Ecto neural progenitor cell (in vitro differentiated cells): Measurements from ENCODE around the gene RASGRP3.

Source experiments
- DNase-seq: peaks from one replicate; pipeline ENCODE4 v3.0.0-alpha.2; 2018; ENCODE audit warnings: low spot score

The RASGRP3 gene

DNA sequence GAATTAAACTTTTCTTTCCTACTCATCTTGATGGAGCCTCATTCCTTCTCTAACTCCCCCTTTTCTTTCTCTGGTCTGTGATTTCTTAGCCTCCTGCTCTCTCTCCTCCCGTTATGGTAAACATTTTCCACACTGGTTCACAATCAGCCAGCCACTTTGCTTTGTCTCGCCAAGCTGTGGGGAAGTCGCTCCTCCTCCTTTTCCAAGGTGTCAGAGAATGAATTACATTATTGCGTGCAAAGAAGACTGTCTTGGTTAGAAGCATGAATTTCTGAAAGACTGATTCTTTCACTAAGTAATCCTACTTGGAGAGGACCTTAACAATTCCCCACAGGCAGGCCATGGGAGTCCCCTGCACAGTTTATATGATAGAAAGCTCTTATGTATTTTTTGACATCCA, 46.1 kb downstream of the RASGRP3 start:
- DNase-seq = no peak

DNA sequence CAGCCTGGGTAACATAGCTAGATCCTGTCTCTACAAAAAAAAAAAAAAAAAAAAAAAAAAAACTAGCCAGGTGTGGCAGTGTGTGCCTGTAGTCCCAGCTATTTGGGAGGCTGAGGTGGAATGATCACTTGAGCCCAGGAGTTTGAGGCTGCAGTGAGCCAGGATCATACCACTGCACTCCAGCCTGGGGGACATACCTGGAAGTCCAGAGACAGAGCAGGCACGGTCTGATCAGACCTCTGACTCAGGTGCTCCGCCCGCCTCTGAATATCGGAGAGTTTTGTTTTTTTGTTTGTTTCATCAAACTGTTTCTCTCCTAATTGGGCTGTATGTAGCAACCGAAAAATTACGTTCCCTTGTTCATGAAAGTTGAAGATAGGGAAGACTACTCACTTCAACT, 49.2 kb downstream of the RASGRP3 start:
- no peak for DNase-seq

DNA sequence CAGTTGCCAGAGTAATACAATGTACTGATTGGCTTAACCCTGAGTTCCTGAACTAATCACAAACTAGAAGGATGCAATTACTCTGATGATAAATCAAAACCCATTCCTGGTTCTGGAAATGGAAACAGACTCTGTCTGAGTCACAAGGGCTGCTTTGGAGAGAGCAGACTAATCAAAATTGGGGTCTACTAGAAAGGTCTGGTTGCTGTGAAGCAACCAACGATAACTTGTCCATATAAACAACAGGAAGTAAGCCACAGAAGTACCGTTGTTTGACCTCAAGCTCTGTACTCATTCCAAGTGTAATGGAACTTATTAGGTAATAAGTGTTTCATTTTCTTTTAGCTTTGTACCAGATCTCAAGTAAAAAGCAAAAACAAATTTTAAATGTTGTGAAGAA, 49.7 kb downstream of the RASGRP3 start:
- no peak for DNase-seq

DNA sequence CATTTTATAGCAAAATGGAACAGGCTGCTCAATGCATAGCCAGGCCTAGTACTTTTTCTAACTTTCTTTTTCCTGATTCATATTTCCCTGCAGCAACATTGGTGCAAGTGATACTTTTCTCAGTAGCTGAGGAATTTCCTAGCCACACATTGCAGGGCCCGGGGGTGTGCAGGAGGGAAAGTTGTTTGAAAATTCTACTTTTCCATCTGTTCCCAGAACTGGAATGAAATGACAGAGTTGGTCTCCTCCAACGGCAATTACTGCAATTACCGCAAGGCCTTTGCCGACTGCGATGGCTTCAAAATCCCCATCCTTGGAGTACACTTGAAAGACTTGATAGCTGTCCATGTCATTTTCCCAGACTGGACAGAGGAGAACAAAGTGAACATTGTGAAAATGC, 50.5 kb downstream of the RASGRP3 start:
- no peak for DNase-seq

DNA sequence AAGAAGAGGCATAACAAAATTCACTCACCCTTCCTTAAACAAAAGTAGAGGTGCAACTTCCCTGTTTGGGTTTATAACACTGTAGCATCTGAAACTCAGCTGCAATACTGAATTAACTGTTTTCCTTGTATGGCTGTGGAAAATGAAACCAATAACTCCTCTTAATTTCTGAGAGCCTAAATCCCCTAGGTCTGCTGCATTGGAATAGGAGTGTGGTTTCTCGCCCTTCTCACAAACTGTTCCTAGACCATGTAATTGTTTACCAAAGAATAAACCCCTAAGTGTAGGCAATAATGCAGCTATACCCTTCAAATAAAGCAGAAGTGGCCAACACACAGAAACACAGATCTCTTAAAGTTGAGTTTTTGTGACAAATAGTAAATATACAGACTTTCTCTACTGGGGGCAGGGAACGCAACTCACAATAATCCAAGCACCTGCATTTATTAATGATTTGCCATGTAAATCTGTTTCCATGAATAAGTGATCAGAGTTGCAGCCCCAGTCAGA, 52.0 kb downstream of the RASGRP3 start:
- DNase-seq = no peak

DNA sequence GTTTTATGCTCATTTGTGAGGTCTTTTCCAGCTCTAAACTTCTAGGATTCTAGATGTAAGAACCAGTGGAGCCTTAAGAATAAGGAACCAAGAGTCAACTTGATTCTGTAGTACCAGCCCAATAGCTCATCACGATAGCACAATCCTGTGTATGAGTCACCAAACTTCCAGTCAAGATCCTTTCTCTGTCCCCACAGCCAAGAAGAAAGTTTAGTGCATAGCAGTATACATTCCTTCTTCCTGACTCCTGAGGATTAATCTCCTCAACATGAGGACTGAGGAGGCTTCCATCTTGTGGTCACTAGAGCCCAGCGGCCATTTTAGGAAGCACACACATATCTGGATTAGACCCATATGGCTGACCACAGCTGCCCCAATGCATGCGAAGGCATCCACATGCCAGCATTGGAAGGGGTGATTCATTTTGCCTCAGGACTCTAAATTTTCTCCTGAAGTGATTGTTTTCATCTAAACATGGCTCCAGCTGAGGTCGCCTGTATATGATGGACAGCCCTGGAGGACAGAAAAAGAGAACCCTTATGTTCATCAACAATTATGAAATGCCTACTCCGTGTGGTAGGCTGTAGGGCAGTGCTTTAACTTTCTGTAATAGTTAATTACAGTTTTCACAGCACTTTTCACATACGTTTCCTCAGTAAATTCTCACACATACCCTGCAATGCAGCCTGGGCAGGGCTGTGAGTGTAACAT, 53.5 kb downstream of the RASGRP3 start:
- no peak for DNase-seq

DNA sequence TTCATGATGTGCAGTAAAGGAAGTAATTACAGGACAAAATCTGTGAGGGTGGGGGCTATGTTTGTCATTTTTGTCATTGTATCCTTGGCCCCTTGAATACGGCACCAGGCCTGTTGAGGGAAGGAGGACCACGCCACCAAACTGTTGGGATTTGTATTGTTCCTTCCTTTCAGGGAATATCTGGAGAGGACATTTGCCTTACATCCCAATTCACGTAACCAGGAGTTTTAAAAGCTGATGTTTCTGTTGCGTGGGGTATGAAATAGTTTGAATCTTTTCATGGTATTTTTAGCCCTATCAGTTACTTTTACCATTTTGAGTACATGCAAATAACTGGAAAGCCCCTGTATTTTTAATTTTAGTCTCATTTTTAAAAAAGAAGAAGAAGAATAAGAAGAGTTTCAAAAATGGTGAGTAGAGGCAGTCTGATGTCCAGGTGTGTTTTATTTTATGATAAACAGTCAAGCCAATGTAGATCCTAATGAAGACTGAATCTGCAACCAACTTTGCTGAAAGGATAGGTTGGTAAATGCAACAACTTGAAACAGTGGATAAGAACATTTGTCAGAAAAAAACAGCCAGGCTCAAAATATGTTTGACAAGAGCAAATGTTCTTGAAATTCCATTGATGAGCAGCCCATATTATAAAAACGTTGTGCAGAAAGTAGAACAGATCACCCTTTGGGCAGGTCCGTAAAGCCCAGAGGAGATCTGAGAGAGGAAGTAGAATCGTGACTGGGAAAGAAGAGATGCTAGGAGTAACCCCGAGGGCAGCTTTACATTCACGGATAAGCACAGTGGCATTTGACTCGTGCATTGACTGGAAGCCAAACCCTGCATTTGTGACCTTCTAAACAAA, 54.5 kb downstream of the RASGRP3 start:
- no peak for DNase-seq

DNA sequence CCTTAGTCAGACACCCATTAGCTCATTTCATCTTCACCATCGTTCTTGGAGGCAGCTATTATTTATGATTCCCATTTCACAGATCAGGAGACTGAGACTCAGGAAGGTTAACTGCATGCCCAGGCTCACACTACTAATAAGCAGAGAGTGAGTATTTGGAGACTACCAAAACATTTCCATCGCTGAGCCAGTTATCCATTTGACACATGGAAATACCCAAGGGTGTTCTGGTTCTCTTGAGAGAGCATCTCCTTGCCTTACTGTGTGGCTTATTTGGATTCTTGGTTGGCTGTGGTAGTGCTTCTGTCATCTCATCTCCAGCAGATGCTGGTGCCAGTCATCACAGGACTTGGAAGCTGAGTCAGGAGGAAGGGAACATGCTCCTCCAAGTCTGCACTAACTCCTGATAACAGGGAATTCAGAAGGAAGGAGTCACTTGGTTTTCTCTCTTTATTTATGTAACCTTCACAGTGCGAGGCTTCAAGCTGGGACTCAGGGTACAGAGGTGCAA, 55.2 kb downstream of the RASGRP3 start:
- DNase-seq = no peak

DNA sequence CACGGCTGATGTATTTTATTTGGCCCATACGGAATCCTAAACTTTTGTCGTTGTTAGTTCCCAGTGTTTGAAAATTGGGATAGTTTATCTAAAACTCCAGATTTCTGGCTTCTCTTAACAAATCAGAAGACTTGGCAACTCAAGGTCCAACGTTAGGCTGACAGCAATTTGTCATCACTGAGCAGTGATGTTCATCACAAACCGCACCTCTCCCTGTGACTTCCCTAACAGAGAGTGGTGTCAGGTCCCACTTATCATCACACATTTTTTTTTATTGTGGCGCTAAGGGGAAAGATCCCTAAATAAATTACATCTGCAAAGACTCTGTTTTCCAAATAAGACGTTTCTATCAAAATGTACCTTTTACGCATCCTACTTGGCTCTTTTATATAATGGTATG, 55.7 kb downstream of the RASGRP3 start:
- DNase-seq = no peak

DNA sequence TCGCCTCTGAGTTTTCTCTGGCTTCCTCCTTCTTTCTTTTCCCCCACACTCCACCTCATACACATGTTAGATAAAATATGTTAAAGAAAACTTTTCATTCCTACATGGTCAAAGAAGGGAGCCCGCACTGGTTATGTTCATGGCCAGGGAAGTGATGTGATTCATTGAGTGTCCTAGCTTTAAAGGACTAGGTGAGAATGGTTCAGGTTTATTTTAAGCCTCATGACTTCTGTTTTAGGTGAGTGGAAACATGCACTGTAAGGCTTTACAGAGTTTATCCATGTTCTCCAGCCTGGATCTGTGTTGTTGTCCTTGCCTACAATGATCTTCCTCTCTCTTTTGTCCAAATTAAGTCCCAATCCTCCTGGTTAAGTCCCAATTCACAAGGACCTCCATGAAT, 56.5 kb downstream of the RASGRP3 start:
- no peak for DNase-seq

DNA sequence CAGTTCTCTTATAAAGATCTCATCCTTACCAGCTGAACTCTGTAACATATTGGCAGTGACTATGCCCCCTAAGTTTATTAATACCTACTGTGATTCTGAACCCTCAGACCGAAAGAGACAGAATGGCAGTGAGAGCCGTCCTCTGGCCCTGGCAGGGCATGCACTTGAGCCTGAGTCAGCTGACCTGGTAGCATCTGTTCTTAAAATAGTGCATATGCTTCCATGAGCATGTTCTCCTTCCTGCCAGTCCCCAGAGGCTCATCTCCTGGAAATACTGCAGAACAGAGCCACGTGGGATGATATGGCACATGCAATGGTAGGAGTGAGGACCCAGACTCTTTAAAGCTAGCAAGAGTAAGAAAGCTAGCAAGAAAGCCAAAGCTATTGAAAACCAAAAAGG, 59.0 kb downstream of the RASGRP3 start:
- no peak for DNase-seq

DNA sequence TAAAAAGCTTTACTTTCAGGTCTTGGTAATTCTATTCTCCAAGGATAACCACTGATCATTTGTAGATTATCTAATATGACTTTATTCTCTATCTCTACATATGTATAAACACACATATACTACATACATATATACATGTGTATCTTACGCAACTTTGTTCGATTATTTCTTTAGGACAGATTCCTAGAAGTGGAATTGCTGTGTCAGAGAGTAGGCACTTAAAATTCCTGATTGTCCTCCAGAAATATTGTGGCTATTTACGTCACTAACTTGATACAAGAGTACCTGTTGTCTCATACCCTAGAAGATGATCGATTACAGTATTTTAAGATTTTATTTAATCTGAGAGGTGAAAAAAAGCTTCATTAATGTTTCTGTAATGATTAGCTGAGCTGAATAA, 64.8 kb downstream of the RASGRP3 start:
- no peak for DNase-seq

DNA sequence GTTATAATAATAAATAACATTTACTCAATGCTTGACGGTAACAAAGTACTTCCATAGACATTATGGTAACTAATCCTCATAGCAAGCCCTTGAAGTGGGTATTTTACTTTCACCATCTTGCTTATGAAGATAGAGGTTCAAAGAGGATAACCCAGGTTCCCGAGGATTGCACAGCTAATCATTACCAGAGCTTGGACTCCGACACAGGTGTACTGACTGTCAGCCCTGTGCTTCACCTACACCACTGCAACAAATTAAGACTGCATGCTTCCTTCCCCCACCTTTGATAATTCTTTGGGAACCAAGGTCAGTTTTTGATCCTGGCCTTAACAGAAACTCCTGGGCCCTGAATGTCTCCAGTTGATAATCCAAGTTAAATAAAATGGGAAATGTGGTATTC, 73.8 kb downstream of the RASGRP3 start:
- DNase-seq = no peak

DNA sequence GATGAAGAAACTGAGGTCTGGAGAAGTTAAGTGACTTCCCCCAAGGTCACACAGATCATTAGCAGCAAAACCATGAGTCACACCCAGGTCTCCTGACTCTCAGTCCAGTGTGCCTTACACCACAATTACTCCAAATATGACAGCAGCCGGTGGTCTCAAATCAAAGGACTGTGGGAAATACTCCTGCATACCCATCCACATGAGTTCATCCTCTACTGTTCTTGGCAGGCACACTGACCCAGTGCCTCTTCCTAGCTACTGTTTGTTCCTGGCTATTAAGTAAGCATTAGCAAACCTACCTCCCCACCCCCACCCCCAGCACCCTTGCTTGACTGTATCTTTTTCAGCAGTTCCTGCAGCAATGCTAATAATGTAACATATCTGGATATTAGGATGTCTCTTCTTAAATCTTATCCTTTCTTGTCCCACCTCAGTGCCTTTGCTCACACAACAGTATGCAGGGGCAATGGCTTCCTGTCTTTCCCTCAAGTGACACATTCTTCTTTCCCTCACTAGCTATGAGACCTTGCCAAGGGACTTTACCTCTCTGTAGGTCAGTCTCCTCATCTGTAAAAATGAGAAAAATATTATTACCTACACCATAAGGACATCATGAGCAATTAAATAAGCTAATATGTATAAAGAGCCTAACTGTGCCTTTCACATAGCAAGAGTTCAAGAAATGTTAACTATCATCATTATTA, 76.5 kb downstream of the RASGRP3 start:
- no peak for DNase-seq

DNA sequence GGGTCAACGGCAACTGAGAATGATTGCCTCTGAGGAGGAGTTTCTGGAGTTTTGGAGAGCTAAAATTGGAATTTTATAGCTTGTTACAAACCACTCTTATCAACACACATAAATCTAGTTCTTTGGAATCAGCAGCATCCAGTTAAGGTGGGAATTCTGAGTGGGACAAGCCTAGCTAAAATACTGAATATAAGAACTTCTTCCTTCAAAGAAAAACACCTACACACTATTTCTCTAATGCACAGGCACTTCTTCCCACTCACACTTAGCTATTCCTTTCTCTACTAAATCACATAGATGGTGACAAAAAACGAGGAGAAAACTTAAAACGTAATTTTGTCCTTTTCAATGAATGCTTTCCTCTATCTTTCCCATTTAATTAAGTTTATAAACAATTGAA, 79.2 kb downstream of the RASGRP3 start:
- no peak for DNase-seq

DNA sequence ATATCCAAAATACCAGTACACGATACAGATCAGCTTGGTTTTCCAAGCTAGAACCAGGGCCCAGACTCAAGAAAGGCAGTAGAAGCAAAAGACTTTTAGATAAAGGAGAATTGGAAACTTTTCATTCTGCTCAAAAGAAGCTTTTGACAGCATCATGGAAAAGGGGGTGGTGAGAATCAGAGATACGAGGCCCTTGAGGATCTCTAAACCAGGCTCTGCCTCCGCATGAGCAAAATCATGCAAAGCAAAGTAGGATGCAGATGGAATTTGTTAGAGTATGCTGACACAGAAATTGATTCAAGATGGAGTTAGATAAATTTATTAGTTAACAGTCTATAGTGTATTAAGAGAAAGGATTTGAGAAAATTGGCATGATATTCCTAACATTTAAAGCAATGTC, 82.9 kb downstream of the RASGRP3 start:
- no peak for DNase-seq

DNA sequence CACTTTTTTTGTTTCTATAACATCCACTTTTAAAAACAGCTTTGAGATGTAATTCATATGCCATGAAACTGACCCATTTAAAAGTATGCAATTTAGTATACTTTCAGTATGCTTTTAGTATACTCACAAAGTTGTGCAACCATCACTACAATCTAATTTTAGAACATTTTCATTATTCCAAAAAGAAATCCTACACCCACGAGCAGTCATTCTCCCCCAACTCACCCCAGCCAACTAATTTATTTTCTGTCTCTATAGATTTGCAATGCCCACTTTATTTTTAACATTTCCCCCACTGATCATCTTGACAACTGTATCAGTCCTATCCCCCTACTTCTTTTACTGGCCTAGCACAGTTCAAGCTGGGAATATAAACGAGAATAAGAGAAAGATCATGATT, 83.6 kb downstream of the RASGRP3 start:
- no peak for DNase-seq

DNA sequence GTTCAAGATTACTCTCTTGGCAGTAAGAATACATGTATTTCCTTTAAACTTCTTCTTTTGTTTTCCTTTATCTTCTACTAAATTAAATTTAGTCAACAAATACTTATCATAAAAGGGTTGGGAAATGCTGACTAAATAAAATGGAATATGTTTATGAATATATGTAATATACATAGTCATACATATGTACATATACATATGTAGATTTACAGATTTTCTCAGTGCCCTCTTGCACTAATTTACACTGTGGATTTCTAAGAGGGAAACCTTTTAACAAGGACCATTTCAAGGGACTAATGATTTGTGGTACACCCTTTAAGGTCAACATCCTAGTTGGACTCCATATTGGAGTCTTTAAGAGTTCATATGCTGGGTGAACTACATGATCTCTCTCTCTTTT, 85.4 kb downstream of the RASGRP3 start:
- no peak for DNase-seq

DNA sequence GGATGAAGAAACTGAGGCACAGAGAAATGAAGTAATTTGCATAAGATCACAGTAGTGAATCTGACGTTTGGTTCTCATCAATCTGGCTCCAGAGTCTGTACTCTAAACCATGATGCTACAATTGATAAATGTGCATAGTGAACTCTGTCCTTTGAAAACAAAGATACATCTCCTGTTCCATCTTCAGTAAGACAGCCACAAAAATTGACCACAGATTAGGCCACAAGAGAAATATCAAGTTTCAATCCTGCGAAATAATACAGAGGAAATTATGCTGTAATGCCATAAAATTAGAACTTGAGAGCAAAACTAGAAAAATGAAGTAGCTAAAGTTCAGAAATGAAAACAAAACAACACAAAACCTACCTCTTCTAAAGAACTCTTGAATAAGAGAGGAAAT, 94.2 kb downstream of the RASGRP3 start:
- DNase-seq = no peak

DNA sequence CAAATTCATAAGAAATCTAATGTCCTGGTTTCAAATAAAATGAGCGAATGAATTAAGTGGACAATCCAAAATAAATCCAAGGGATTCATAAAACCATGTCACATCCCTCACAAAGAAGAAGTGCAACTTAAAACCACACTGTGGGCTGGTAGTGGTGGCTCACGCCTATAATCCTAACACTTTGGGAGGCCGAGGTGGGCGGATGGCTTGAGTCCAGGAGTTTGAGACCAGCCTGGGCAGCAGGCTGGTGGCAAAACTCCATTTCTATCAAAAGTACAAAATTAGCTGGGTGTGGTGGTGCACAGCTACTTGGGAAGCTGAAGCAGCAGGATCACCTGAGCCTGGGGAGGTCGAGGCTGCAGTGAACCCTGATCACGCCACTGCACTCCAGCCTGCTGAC, 97.2 kb downstream of the RASGRP3 start:
- DNase-seq = no peak

DNA sequence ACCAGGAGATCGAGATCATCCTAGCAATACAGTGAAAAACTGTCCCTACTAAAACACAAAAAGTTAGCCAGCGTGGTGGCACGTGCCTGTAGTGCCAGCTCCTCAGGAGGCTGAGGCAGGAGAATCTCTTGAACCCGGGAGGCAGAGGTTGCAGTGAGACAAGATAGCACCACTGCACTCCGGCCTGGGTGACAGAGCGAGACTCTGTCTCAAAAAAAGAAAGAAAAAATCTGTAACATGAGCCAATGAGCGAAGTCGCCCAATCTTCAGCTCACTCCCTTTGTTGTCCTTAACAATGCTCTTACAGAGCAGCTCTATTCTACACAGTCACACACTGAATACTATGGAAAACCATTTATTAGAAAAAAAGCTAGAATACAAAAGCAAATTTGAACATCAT, 100.6 kb downstream of the RASGRP3 start:
- no peak for DNase-seq

DNA sequence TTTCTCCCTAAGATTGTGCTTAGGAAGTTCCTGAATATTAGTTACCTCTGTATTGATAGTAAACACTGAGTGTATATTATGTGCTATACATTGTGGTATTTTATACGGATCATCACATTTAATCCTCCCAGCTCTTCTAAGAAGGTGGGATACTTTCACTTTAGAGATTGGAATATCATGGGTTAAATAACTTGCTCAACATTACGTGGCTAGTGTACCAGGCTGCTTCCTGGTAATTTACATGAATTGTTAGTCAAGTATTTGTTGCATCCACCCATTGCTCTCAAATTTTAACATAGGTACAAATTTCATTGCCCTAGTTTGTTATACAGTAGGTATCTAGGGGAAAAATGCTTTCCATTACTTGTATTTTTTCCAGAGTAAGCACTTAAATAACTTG, 101.2 kb downstream of the RASGRP3 start:
- DNase-seq = no peak

DNA sequence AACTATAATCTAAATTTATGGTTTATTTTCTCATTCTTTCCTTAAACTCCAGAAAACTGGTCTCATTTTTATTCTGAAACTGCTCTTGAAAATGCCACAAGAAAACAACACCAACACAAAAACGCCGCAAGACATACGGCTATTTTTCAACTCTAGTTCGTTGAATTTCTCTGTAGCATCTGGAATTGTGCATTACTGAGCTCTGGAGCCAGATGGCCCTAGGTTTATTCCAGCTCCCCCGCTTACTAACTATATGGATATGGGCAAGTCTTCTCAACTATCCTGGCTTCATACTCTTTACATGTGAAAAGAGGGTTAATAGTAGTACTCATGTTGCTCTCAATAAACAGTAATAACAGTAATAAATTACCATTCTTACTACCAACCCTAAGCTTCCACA, 102.8 kb downstream of the RASGRP3 start:
- no peak for DNase-seq
